NCI-H774 (cell line): Measurements from ENCODE around the gene HSPA8.
"Not testable (repeated sequence)": the region's sequence is repeated elsewhere in the genome, so short reads cannot be mapped to it uniquely, and the experiment has no call there.

ENCODE experiments used
- DNase-seq: peaks from one replicate; lab custom pipeline; 2025; lab: John Stamatoyannopoulos, UW

HSPA8 gene

DNA sequence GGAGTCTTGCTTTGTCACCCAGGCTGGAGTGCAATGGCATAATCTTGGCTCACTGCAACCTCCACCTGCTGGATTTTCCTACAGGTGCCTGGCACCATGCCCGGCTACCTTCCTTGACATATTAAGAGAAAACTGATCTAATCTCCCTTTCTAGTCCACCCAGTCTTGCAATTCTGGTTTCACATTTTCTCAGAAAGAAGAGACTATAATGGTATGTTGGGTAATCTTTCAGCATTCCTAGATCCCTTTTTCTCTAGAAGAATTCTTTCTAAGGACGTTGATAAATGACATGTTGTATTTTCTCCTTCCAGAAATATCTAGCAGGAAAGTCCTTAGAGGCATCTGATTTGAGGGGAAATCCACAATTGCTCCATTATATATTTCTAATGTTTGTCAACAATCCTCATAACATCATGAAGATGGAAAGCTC lies 10.4 kb upstream of the HSPA8 start:
- DNase-seq = no peak

DNA sequence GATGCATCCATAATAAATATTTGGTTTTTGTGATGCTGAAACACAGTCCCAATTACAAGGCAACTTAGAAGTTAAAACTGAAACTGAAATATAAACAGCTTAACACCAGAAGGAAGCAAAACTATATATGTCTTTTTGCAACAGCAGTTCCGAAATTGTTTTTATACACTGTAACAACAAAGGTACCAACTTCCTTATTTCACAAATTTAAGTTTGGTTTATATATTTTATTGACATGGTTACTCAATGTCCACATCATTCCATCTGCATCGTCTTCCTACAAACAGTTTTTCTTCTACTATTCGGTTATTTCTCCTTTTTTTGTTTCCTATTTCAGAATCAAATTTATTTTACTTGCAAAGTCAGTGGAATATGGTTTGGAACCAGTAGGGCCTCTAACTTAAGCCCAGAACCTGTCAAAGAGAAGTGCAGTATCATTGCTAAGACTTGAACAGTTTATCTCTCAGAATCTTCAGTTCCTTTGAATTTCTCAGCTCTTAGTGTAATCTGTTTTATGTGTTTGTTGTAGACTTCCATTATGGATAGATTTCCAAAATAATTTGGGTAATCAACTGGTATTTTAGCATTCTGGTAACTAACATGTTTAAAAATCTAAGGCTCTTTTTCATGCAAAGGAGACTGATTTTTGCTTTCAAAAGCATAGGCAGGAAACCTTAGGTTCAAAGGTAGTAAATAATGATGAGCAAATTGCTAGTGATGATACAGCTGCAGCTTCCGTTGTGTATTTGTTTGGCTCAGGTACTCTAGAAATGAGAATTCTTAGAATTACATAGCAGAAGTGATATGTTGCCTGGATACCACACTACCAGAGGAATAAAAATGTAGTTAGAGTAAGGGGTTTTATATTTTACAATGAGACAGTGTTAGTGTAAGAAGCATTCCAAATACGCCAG lies 8.2 kb upstream of the HSPA8 start:
- no peak for DNase-seq

DNA sequence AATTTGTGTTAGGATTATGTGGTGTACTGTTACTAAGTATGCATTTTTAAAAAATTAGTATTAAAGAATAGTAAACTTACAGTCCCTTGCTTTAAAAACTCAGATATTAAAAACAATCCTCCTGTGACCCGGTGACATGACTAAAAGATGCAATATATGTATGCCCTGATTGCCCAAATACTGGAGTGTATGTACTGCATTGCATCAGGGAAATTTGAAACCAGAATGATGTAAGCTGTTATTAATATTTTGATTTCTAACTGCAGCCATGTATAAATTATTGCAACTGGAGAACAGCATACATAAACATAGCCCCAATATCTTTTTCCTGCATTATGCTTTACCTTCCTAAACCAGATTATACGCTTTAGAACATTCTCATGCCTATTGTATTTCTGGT lies 3.7 kb upstream of the HSPA8 start:
- no peak for DNase-seq

DNA sequence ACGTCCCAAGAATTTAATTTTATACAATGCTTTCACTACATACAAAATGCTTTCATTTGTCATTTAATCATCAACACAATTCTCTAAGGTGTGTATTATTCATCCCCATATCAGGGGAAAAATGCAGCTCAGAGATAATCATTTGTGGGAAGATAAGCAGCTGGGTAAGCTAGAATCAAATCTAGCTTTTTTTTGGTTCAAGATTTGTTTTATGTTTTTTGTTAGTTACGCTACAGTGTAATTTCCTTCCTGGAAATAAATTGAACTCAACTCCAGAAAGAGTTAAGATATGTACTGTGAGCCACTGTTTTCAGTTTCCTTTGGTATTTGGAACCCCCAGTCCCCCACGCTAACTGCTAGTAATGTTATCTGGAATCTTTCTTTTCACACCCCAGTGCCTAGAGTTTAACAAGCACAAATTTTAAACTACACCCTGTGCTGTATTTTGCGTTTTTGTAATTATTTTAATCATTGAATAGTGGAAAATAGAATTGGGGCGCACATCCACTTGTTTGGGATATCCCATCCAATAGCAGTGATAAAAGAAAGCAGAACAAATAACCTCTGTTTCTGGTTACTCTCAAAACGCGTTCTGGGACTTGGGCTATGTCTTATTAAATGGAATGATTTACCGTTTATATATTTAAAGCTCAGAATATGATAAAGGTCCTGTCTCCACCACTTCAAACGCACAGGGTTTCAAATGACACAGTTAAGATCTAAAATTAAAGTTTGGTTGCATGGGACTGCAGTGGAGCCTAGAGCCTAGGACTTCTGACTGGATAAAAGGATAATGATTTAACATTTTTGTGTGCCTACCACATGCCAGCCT lies 2.1 kb upstream of the HSPA8 start:
- no peak for DNase-seq

DNA sequence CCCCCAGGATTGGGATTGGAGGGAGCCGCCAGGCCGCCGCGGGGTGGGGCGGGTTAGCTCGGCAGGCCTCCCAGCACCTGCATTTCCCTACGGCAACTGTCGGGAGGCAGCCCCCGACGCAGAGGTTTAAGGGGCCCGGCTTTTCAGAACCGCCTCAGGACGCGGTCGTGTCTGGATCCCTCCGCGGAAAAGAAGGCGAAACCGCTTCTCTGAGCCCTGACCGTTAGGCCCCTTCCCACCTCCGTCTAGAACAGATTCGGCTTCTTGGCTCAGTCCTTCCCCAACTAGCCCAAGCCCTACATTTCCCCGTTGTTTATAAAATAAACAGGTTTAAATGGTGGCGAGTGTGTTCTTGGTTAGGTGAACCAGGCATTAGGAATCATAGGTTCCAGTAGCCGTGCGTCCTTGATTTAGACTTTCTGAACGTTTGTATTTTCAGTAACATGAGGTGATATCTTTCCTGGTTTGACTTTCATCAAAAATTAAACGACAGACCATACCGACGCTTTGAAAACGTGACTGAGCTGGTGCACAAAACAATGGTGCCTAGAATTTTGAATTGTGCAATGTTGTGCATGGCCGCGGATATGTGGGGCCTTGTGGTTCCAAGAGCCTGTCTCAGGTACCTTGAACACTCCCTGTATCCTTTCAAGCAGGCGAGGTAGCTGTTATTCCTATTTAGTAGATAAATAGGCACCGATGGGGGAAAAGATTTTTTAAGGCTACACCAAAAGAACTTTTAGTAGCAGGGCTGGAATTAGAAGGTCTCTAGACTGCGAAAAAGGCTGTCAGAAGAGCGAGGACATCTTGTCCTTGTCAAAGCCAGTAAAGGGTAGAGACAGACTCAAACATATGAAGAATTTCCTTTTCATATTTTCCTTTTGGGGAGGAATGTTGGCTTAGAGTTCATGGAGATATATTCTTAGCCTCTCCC lies 1.2 kb upstream of the HSPA8 start:
- no peak for DNase-seq

DNA sequence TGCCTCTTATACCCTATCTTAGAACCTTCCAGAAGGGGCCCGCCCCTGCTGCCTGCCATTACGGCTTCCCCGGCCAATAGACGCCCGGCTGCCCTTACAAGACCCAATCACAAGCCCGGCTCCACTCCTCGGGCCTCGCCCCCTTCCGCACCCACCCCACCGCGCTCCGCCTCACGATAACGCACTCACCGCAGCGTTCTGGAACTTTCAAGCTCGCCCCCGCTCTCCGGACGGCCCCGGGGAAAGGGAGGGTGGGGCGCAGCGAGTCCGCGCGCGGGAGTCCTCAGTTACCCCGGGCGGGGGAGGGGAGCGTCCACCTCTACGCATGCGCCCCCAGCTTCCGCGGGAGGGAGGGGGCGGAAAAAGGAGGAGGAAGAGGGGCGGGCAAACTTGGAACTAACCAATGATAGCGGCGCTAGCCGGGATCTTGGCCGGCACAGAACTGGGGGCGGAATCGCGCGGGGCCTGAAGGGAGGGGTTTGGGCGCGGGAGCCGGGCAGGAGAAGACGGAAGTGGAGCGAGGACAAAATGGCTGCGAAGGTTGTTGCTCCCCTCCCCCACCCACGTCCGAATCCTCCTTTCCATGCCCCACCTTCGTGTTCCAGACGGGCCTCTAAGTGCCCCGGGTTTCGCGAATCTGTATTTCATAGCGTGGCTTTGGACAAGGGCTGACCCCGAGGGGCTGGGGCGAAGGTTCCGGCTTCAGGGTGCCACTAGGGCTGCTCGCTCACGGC lies 389 bp upstream of the HSPA8 start:
- DNase-seq = peak; percentile 98

DNA sequence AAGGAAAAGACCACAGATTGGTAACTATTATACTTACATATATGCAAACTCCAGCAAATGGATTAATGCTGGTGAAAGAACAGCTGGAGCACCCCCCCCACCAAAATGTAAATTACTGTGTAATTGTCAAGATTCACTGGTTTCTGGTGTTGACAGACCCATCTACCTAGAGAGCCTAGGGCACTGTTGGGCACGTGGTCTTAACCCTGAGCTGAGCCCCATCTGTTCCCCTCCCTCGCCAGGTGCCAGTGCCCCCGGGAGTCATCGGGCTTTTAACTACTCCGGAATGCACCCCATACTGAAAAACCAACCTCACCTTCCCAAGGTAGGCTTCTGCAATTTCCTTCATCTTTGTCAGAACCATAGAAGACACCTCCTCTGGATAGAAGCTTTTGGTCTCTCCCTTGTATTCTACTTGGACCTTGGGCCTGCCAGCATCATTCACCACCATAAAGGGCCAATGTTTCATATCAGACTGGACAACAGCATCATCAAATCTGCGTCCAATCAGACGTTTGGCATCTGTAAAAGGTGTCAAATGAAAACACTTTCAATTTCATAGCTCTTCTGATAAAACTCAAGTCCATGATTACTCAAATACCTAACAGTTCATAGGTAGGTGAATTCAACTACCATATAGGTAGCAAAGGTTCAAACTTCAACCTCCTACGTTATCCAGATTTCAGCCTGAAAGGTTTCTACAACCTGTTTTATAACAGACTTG lies 1.5 kb downstream of the HSPA8 start:
- no peak for DNase-seq

DNA sequence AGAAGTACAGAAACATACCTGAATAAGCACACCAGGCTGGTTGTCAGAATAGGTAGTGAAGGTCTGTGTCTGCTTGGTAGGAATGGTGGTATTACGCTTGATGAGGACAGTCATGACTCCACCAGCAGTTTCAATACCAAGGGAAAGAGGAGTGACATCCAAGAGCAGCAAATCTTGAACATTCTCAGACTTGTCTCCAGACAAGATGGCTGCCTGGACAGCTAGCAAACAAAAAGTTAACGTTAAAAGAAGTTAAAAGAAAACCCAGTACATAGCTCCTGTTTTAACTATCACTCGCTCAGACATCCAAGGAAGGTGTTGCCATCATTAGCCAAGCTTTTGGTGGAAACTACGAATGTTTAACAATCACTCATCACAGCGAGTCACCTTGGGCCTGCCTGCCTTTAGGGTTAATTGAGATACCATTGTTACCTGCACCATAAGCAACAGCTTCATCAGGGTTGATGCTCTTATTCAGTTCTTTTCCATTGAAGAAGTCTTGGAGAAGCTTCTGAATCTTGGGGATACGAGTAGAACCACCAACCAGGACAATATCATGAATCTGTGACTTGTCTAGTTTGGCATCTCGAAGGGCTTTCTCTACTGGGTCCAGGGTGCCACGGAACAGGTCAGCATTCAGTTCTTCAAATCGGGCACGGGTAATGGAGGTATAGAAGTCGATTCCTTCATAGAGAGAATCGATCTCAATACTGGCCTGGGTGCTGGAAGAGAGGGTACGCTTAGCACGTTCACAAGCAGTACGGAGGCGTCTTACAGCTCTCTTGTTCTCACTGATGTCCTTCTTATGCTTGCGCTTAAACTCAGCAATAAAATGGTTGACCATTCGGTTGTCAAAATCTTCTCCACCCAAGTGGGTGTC lies 2.7 kb downstream of the HSPA8 start:
- not testable (repeated sequence) for DNase-seq

DNA sequence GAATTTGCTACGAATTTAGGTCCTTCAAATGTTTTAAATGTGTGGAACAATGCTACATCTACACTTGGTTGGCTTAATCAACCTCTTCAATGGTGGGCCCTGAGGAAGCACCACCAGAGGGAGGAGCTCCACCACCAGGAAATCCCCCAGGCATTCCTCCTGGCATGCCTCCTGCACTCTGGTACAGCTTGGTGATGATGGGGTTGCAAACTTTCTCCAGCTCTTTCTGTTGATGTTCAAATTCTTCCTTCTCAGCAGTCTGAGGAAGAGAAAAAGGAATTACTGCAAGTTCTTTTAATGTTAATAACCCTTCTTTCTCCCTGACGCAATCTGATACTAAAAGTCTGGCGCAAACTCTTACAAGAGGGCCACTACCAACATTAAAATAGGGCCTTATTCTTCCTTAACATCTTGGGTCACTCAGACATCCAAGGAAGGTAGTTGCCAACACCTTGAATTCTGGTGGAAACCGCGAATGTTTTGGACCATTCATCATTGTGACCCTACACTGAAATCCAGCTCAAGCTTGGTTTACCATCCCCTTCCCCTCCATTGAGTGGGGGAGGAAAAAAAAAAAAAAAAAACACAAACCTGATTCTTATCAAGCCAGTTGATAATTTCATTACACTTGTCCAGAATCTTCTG lies 4.2 kb downstream of the HSPA8 start:
- DNase-seq = no peak

DNA sequence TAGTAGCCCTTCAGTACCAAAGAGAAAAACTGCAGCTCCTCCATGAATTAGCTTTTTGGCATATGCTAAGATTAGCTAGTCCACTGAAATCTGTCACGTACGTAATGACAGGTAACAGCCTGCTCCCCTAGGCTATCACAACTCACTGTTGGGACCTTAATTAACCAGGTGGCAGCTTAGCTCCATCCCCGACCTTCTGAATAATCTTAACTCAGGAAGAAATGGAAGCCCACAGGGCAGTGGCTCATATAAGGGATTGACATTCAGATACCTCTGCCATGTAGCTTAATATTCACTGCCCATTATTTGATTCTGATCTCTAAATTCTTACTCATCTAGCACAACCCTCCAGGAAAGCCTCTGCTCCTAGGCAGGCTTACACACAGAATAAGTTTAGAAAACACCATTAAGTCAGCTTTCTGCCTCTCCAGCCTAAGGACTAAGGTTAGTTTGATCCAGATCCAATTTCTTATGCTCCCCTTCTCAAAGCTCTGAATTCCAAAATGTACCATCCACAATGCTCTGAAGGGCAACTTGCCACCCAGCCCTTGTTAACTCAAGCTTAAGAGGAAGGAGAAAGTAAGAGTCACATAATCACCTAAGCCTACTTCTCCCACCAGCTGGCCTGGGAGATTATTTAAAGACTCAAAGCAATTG lies 5.0 kb downstream of the HSPA8 start:
- DNase-seq = no peak

DNA sequence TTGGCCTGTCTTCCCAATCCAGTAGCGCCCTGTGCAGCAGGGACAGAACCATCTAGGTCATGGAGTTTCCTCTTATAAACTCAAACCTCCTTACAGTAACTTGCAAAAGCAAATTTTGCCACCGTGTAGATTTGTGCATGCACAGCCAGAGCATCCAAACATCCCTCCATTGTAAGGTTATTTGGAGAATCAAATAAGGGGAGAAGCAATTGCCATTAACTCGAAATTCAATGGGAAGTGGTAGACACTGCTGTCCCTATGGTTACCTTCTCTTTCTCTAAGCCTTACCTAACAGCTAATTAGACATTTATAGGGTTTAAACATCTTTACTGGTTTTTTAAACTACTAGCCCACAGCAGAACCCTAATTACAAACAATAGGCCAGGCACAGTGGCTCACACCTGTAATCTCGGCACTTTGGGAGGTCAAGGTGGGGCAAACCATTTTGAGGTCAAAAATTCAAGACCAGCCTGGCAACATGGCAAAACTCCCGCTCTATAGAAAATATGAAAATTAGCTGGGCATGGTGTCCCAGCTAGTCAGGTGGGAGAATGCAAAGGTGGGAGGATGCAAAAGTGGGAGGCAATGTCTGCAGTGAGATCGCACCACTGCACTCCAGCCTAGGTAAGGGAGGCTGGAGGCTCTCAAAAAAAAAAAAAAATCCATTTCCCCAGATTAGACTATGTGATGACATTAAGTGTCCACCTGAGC lies 6.6 kb downstream of the HSPA8 start:
- DNase-seq = no peak

DNA sequence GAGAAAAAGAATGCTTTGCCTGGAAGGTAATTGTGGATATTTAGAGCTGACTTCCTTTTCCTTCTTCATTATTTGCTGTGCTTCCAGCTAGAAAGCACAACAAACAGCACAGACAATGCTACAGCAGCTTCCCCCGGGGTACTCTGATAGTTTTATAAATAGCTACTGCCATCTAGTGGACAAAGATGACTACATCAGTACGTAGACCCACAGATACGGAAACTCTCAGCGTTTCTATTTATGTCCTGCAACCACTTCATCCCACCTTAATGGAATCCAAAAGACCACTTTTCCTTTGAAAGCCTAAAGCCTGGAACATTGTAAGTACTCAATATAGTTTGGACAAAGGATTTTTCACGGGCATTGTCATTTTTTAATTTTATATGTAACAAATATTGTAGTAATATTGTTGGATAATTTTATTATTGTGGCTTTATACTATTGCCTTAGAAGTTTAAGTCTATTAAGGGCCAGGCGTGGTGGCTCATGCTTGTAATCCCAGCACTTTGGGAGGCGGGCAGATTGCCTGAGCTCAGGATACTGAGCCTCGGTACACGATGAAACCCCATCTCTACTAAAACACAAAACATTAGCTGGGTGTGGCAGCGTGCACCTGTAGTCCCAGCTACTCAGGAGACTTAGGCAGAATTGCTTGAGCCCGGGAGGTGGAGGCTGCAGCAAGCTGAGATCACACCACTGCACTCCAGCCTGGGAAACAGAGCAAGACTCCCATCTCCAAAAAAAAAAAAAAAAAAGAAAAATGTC lies 7.5 kb downstream of the HSPA8 start:
- DNase-seq = peak; percentile 82

DNA sequence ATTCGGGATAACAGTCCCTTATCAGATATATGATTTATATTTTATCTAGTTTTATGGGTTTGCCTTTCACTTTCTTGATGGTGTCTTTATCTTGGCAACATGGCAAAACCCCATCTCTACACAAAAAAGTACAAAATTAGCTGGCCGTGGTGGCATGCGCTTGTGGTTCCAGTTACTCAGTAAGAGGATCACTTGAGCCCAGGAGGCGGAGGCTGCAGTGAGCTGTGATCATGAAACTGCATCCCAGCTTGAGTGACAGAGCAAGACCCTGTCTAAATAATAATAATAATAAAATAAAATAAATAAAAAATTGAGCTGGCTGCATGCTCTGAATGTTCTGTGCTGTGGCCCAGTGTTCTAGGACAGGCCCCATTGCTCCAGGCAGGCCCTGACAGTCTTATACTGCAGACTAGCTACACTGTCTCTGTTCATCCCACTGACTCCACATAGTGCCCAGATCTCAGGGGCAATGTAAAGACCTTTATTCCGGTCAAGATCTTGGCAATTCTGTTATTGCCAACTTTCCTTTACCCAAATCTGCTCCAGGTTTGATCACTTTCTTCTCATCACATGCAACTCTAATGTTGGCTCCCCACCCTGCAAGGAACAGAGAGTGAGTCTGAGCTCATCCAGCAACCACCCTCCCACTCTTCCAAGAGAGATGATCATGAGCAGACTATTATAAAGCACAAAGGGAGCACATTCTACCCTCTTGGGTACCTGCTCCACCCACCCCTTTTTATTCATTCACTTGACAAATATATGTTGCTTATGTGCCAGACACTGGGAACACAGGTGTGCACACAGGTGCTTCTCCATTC lies 8.8 kb downstream of the HSPA8 start:
- DNase-seq = no peak

DNA sequence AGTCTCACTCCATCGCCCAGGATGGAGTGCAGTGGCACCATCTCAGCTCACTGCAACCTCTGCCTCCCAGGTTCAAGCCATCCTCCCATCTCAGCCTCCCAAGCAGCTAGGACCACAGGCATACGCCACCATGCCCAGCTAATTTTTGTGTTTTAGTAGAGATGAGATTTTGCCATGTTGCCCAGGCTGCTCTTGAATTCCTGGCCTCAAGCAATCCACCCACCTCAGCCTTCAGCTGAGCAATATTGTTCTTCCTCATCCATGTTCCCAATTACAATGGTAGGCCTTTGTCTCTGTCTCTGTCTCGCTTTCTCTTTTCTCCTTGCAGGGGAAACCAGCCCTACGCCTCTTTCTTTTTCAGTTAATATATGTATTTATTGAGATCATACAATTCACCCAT lies 10.3 kb downstream of the HSPA8 start:
- no peak for DNase-seq

DNA sequence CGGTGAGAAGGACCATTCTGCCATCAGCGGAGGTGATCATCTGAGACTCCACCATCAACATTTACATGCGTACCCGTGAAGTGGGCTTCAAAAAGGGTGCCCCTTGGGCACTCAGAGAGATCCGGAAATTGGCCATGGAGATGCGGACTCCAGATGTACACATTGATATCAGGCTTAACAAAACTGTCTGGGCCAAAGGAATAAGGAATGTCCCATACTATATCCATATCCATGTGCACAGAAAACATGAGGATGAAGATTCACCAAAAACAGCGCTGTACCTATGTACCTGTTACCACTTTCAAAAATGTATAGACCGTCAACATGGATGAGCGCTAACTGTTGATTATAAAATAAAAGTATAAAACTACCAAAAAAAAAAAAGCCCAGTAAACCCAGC lies 10.8 kb downstream of the HSPA8 start:
- DNase-seq = no peak

DNA sequence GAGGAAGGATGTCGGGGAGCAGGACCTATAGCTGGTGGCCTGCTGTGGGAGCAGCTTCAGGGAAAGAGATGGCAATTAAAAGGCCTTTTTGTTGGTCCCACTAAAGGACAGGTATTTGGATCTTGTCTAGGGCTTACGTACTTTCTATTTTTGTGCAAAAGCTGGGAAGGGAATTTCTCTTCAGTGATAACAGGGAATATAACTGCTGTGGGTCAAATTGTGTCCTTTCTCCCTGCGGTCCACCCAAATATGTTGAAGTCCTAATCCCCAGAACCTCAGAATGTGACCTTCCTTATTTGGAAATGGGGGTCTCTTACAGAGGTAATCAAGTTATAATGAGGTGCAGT lies 14.0 kb downstream of the HSPA8 start:
- DNase-seq = no peak
